CD14-positive monocyte (primary cell): ENCODE results near the gene ZNF565. TPM values are rescaled to one million over a fixed set of nuclear protein-coding genes. Genes with fewer than 3 reads are reported as not detected.

Source experiments
- DNase-seq, 3 donors: peaks; one replicate each; pipeline ENCODE4 v3.0.0-alpha.2; 2011 to 2022
- H2AFZ ChIP-seq: 2 replicates; pipeline ENCODE4 v1.6.0; 2012; ENCODE audit warnings: mild to moderate bottlenecking, low read depth, low read length, inconsistent platforms; ENCODE audit not compliant: insufficient read depth, poor library complexity, severe bottlenecking
- H3K27ac ChIP-seq, 2 donors: 1 replicate in 1 of 2; 2 replicates in 1 of 2; pipeline ENCODE4 v1.5.1; 2012 to 2013; ENCODE audit warnings: low read length in 2 of 2, control low read depth in 1 of 2, inconsistent platforms in 1 of 2, low read depth in 1 of 2, mild to moderate bottlenecking in 1 of 2
- H3K27me3 ChIP-seq, 2 donors: one replicate each; pipeline versions ENCODE4 v1.6.0 to v1.6.1; 2011 to 2013; ENCODE audit warnings: low read length in 2 of 2; ENCODE audit not compliant: control insufficient read depth in 2 of 2, insufficient read depth in 2 of 2
- H3K36me3 ChIP-seq, 2 donors: replicated peaks in 1 of 2; 1 replicate in 1 of 2; 2 replicates in 1 of 2; pipeline versions ENCODE4 v1.5.1 to v1.6.1; 2012 to 2013; ENCODE audit warnings: low read length in 2 of 2, control low read depth in 1 of 2, inconsistent platforms in 1 of 2, mild to moderate bottlenecking in 1 of 2; ENCODE audit not compliant: insufficient read depth in 2 of 2, control insufficient read depth in 1 of 2
- H3K4me1 ChIP-seq, 2 donors: 1 replicate in 1 of 2; 2 replicates in 1 of 2; pipeline versions ENCODE4 v1.5.1 to v1.6.1; 2012 to 2013; ENCODE audit warnings: low read length in 2 of 2, control low read depth in 1 of 2, inconsistent platforms in 1 of 2, mild to moderate bottlenecking in 1 of 2, moderate library complexity in 1 of 2; ENCODE audit not compliant: insufficient read depth in 2 of 2, control insufficient read depth in 1 of 2
- H3K4me2 ChIP-seq: replicated peaks from 2 replicates; pipeline ENCODE3; 2012; ENCODE audit warnings: low read length, moderate library complexity, mild to moderate bottlenecking; ENCODE audit not compliant: poor library complexity, severe bottlenecking; ENCODE audit errors: extremely low read depth
- H3K4me3 ChIP-seq, 3 experiments: fragments of 200-600 bp in 1 of 3; sonication (generic) in 1 of 3; replicated peaks in 1 of 3; 1 replicate in 2 of 3; 2 replicates in 1 of 3; pipeline ENCODE4 v1.5.1; 2011 to 2013; ENCODE audit warnings: low read length in 3 of 3, mild to moderate bottlenecking in 3 of 3, control low read depth in 2 of 3, low read depth in 2 of 3, inconsistent platforms in 1 of 3, moderate library complexity in 1 of 3
- H3K79me2 ChIP-seq: 2 replicates; pipeline ENCODE4 v1.6.0; 2012; ENCODE audit warnings: mild to moderate bottlenecking, control low read depth, inconsistent platforms, low read length, moderate library complexity; ENCODE audit not compliant: insufficient read depth
- H3K9ac ChIP-seq: 2 replicates; pipeline ENCODE4 v1.6.0; 2017; ENCODE audit warnings: low read length, mild to moderate bottlenecking; ENCODE audit not compliant: insufficient read depth, poor library complexity, severe bottlenecking
- H3K9me3 ChIP-seq, 2 donors: replicated peaks in 1 of 2; 1 replicate in 1 of 2; 2 replicates in 1 of 2; pipeline versions ENCODE4 v1.5.1 to v1.6.1; 2012 to 2013; ENCODE audit warnings: low read length in 2 of 2, control low read depth in 1 of 2; ENCODE audit not compliant: control insufficient read depth in 1 of 2, insufficient read depth in 1 of 2
- H4K20me1 ChIP-seq: 2 replicates; pipeline ENCODE4 v1.6.0; 2012; ENCODE audit warnings: mild to moderate bottlenecking, low read length, control low read depth, moderate library complexity; ENCODE audit not compliant: insufficient read depth
- H3K27ac Mint-ChIP-seq, 7 donors: one replicate each; pipeline ENCODE4 v1.8.0; 2020; ENCODE audit warnings: mild to moderate bottlenecking in 7 of 7, mixed read lengths in 7 of 7, moderate library complexity in 6 of 7, inconsistent platforms in 2 of 7
- H3K27me3 Mint-ChIP-seq, 3 donors: one replicate each; pipeline ENCODE4 v1.8.0; 2021 to 2022; ENCODE audit warnings: low read depth in 3 of 3, mild to moderate bottlenecking in 3 of 3, mixed read lengths in 3 of 3, moderate library complexity in 3 of 3, inconsistent platforms in 1 of 3
- H3K36me3 Mint-ChIP-seq, 2 donors: one replicate each; pipeline ENCODE4 v1.8.0; 2020; ENCODE audit warnings: mixed read lengths in 2 of 2, inconsistent platforms in 1 of 2, mild to moderate bottlenecking in 1 of 2
- H3K4me1 Mint-ChIP-seq: one replicate; pipeline ENCODE4 v1.8.0; 2020; ENCODE audit warnings: mild to moderate bottlenecking, mixed read lengths
- H3K4me3 Mint-ChIP-seq, 2 donors: one replicate each; pipeline ENCODE4 v1.8.0; 2020; ENCODE audit warnings: mild to moderate bottlenecking in 2 of 2, mixed read lengths in 2 of 2, moderate library complexity in 1 of 2
- H3K9me3 Mint-ChIP-seq, 7 donors: one replicate each; pipeline ENCODE4 v1.8.0; 2020 to 2022; ENCODE audit warnings: mixed read lengths in 7 of 7, mild to moderate bottlenecking in 6 of 7, moderate library complexity in 6 of 7, inconsistent platforms in 2 of 7
- CTCF ChIP-seq: fragments of 200-600 bp; IDR thresholded peaks from one replicate; pipeline ENCODE4 v1.8.0; 2022; ENCODE audit warnings: antibody characterized with exemption, mild to moderate bottlenecking
- WGBS: methylation state at CpG from one replicate; pipeline ENCODE4 v1.1.5; 2013; ENCODE audit warnings: missing lambda C conversion rate; ENCODE audit not compliant: insufficient coverage; 5-methylcytosine and 5-hydroxymethylcytosine counted together
- intact Hi-C, 2 donors: fragments of 100-400 bp; cut with micrococcal nuclease; formaldehyde crosslinking; loops; one replicate each; pipeline versions ENCODE4 v1.15.0 to v1.15.1; 2023
- polyA plus RNA-seq, 3 donors: library from polyadenylated mRNA; depleted of rRNA in 1 of 3; unstranded in 2 of 3; stranded (reverse) in 1 of 3; fragments of 300-500 nt in 2 of 3; fragments of >200 nt in 1 of 3; fragmentation: Illumina TruSeq in 2 of 3; gene quantifications; 1 replicate in 2 of 3; 2 replicates in 1 of 3; pipeline ENCODE4 v1.2.3, GENCODE V29; 2012 to 2021

ZNF565 gene
- polyA plus RNA-seq, 3 donors: 1.5 to 3.5 (median 2.1) TPM

GRCh38 chr19:36141039-36141927 lies 73.2 kb downstream of the ZNF565 start:
- peaks cover 41 to 43% of the 10 kb centered on the region in 2 donors for H3K36me3 Mint-ChIP-seq
- peaks cover 25% of the 10 kb centered on the region for H3K4me1 Mint-ChIP-seq
- peak; percentile 74 to 82 (median 81) for DNase-seq
- peaks cover 0 to 5% (median 3%) of the 10 kb centered on the region in 3 donors for H3K27me3 Mint-ChIP-seq
- H3K9me3 Mint-ChIP-seq: peaks cover 0 to 4% (median 0%) of the 10 kb centered on the region in 7 donors
- peak overlapping the region; percentile 94 for H3K9ac ChIP-seq
- H3K4me3 ChIP-seq: peak overlapping the region; percentile 92 to 100 (median 96)
- peaks cover 28 to 42% of the 10 kb centered on the region in 2 donors for H3K4me1 ChIP-seq
- H3K27ac ChIP-seq: peak overlapping the region; percentile 90 to 98
- peak overlapping the region; percentile 49 for H2AFZ ChIP-seq
- H3K27me3 ChIP-seq: no peaks in the 10 kb centered on the region
- peaks cover 37% of the 10 kb centered on the region for H3K79me2 ChIP-seq
- peaks cover 47% of the 10 kb centered on the region for H4K20me1 ChIP-seq
- H3K9me3 ChIP-seq: no peaks in the 10 kb centered on the region
- 40% methylated on average over 25 of the region's 42 CpGs for WGBS
- TF ChIP-seq CTCF: no peak
- H3K27ac Mint-ChIP-seq: peak overlapping the region; percentile 85 to 98 (median 93)
- peak overlapping the region; percentile 99 for H3K4me2 ChIP-seq
- intact Hi-C loops: loop anchor here in 1 of 2 donors (2.0 to 10.0 kb wide), 3 partner anchors 14 to 396 kb away; partner anchors contain the start of genes IGFLR1, LIN37, POLR2I and PSENEN
- peaks cover 32 to 43% of the 10 kb centered on the region in 2 donors for H3K36me3 ChIP-seq
- peak overlapping the region; percentile 98 to 99 for H3K4me3 Mint-ChIP-seq

GRCh38 chr19:36140304-36141038 lies 74.0 kb downstream of the ZNF565 start:
- H3K4me1 Mint-ChIP-seq: peaks cover 30% of the 10 kb centered on the region

More at GRCh38 chr19:36140304-36141038, 74.0 kb downstream of the ZNF565 start:
- intact Hi-C loops: loop anchor here in 1 of 2 donors (2.0 to 10.0 kb wide), 3 partner anchors 14 to 396 kb away; partner anchors contain the start of genes IGFLR1, LIN37, POLR2I and PSENEN
- Histone ChIP-seq H2AFZ (peak overlapping the region; percentile 49), H3K9ac (peak overlapping the region; percentile 94), H3K27ac (peak overlapping the region; percentile 90 to 98), H4K20me1 (peaks cover 39% of the 10 kb centered on the region), H3K4me3 (peak overlapping the region; percentile 92 to 100 (median 96)), H3K4me2 (peak overlapping the region; percentile 99), H3K36me3 (peaks cover 24 to 35% of the 10 kb centered on the region in 2 donors), H3K27me3 (no peaks in the 10 kb centered on the region), H3K4me1 (peaks cover 28 to 44% of the 10 kb centered on the region in 2 donors), H3K79me2 (peaks cover 31% of the 10 kb centered on the region), H3K9me3 (no peaks in the 10 kb centered on the region)
- no peak for TF ChIP-seq CTCF
- peak overlapping the region; percentile 96 to 99 (median 98) for H3K27ac Mint-ChIP-seq
- peaks cover 33 to 35% of the 10 kb centered on the region in 2 donors for H3K36me3 Mint-ChIP-seq
- DNase-seq: peak in 2 of 3 donors; percentile 13 to 20
- H3K4me3 Mint-ChIP-seq: peak overlapping the region; percentile 98 to 99
- H3K27me3 Mint-ChIP-seq: peaks cover 0 to 9% (median 3%) of the 10 kb centered on the region in 3 donors
- peaks cover 0 to 4% (median 0%) of the 10 kb centered on the region in 7 donors for H3K9me3 Mint-ChIP-seq
- 0% methylated on average over 18 of the region's 31 CpGs for WGBS
